LNCaP clone FGC (cell line): ENCODE measurements around the gene ARMC5.

ENCODE experiments used
- DNase-seq: peaks from one replicate; pipeline ENCODE4 v3.0.0-alpha.2; 2011; ENCODE audit warnings: low read depth
- H3K4me3 ChIP-seq: 2 replicates; pipeline ENCODE4 v1.5.1; 2011; ENCODE audit warnings: mild to moderate bottlenecking, low read depth, low read length, control low read depth
- TF ChIP-seq, protein P1 (sequence below): IDR thresholded peaks from 2 replicates; pipeline ENCODE4 v1.5.1; 2012; ENCODE audit warnings: mild to moderate bottlenecking; ENCODE audit not compliant: control insufficient read depth, insufficient read depth; ENCODE audit errors: extremely low read depth

ARMC5 gene

DNA sequence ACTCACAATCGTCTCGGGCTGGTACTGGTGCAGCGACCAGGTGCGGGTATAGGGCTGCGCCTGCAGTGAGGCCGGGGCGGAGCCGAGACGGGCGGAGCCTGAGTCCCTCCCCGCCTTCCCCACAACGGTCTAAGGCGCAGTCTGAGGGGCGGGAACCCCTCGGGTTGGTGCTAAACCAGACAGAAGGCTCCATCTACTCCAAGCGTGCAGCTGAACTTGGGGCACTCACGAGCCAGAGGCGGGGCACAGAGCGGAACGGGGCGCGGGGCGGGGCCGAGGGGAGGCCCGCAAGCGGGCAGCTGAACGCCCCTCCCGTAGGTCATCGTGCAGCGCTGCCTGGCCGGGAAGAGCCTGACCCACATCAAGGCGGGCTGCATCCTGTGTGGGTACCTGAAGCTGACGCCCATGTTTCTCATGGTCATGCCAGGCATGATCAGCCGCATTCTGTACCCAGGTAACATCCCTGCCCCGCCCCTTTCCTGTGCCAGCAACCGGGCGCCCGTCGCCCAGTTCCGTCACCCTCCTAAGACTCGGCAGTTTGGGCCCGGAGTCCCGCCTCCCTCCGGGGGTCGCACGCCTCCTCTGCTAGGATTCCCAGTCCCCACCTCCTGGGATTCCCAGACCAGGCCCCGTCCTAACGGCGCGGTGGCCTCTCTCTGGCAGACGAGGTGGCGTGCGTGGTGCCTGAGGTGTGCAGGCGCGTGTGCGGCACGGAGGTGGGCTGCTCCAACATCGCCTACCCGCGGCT is 28.6 kb downstream of the ARMC5 start:
- peak overlapping the region; percentile 49 for H3K4me3 ChIP-seq
- TF ChIP-seq, protein P1, sequence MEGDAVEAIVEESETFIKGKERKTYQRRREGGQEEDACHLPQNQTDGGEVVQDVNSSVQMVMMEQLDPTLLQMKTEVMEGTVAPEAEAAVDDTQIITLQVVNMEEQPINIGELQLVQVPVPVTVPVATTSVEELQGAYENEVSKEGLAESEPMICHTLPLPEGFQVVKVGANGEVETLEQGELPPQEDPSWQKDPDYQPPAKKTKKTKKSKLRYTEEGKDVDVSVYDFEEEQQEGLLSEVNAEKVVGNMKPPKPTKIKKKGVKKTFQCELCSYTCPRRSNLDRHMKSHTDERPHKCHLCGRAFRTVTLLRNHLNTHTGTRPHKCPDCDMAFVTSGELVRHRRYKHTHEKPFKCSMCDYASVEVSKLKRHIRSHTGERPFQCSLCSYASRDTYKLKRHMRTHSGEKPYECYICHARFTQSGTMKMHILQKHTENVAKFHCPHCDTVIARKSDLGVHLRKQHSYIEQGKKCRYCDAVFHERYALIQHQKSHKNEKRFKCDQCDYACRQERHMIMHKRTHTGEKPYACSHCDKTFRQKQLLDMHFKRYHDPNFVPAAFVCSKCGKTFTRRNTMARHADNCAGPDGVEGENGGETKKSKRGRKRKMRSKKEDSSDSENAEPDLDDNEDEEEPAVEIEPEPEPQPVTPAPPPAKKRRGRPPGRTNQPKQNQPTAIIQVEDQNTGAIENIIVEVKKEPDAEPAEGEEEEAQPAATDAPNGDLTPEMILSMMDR, result no peak
- DNase-seq, result no peak

DNA sequence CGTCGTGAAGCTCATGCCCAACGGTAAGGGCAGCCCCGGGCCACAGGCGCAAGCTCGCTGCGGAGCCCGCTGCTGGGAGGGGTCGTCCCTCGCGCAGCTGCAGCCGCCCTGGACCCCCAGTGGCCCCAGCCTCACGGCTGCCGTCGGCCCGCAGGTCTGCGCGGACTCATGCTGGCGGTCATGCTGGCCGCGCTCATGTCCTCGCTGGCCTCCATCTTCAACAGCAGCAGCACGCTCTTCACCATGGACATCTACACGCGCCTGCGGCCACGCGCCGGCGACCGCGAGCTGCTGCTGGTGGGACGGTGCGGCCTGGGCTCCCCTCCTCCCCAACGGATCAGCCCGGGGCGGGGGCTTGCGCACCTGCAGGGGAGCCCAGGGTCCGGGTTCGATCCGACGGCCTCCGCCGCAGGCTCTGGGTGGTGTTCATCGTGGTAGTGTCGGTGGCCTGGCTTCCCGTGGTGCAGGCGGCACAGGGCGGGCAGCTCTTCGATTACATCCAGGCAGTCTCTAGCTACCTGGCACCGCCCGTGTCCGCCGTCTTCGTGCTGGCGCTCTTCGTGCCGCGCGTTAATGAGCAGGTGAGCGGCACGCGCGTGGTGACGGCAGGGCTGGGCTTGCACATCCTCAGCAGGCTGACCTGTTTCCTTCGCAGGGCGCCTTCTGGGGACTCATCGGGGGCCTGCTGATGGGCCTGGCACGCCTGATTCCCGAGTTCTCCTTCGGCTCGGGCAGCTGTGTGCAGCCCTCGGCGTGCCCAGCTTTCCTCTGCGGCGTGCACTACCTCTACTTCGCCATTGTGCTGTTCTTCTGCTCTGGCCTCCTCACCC is 29.4 kb downstream of the ARMC5 start:
- peak overlapping the region; percentile 49 for H3K4me3 ChIP-seq
- TF ChIP-seq, protein P1, result no peak
- DNase-seq, result no peak

DNA sequence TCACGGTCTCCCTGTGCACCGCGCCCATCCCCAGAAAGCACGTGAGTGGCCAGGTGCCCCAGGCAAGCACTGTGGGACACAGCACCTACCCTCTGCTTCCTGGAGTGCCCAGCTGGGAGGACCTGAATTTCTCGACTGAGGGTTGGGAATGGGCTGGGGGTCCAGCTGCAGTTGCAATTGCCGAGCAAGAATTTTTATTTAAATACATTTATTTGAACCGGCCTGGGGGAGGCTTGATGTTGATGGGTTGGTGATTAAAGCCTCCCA is 29.9 kb downstream of the ARMC5 start:
- TF ChIP-seq, protein P1, result no peak
- no peak for DNase-seq
- H3K4me3 ChIP-seq, result no peak overlapping the region

DNA sequence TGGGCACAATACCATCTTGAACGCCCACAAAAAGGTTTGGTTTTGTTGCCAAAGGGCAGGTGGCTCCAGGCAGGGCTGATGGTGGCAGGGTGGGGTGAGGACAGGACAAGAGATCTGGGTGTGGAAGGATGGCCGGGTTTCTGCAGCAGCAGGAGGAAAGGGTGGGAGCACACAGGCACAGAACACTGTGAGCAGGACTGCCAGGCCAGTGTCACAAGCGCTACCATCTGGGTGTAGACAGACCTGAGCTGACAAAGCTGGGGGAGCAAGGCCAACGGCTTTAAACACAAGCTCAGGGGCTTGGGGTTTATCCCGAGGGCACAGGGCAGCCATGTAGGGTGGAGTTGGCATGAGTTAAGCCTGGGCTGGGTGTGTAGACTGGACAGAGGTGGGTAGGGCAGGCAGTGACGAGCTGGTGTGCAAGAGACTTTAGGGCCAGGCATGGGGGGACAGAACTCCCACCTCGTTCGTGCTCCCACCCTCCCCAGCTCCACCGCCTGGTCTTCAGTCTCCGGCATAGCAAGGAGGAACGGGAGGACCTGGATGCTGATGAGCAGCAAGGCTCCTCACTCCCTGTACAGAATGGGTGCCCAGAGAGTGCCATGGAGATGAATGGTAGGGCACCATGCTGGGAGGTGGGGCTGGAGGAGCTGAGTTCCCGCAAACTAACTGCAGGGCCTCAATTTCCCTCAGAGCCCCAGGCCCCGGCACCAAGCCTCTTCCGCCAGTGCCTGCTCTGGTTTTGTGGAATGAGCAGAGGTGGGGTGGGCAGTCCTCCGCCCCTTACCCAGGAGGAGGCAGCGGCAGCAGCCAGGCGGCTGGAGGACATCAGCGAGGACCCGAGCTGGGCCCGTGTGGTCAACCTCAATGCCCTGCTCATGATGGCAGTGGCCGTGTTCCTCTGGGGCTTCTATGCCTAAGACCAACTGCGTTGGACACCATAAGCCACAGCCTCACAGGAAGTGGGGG is 30.6 kb downstream of the ARMC5 start:
- H3K4me3 ChIP-seq, result no peak overlapping the region
- no peak for DNase-seq
- TF ChIP-seq, protein P1, result no peak

DNA sequence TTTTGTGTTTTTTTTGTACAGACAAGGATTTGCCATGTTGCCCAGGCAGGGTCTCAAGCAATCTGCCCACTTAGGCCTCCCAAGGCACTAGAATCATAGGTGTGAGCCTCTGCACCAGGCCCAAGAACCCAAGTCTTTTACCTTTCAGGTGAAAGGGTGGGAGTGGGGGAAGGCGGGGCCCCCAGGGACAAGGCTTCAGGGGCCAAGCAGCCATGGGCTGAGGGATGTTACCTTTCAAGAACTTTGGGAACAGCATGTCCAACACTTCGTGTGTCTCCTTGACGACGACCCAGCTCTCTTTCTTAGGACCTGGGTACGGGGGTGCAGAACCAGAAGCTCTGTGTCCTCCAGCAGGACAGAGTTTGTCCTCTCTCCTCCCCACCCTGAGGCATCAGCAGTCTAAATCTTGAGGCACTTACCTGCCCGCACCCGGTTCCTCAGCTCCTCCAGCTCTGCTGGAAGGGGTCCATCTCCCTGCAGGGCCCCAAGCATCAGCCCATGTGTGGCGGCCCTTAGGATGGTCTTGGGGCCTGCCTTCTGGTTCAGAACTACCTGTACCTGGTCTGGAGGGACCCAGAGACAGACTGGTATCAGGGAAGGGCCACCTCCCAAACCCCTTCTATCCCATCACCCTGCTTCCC is 32.6 kb downstream of the ARMC5 start:
- TF ChIP-seq, protein P1, result no peak
- DNase-seq, result no peak
- H3K4me3 ChIP-seq, result no peak overlapping the region

DNA sequence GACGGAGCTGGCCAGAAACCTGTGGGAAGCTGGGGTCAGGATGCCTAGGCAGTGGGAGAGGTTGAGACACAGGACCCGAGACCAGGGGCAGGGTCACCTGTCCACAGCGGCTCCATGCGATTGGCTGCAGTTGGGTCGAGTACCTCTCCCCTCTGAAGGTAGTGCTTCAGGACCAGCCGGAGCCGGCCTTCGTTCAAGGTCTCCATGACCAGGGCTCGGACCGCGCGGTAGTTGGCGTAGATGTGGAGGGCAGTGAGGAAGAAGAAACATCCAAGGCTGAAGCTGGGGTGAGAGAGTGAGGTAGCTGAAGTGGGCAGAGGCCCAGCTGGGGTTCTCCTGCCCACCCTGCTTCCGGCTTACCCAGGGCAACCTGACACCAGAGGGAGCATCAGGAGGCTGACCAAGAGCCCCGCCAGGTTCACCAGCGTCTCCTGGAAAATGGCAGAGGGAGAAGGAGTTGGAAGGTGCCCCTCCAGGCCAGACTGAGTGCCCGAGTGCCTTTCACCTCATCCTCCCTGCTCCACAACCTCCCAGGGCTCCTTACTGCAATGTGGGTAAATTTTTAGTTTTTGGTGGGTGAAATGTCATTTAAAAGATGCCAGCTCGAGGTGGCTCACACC is 34.3 kb downstream of the ARMC5 start:
- H3K4me3 ChIP-seq, result no peak overlapping the region
- DNase-seq, result no peak
- TF ChIP-seq, protein P1, result no peak
